Measurements from ENCODE around the gene ZNF148.
"Not testable (repeated sequence)": the region's sequence is repeated elsewhere in the genome, so short reads cannot be mapped to it uniquely, and the experiment has no call there.

ZNF148 gene, protein sequence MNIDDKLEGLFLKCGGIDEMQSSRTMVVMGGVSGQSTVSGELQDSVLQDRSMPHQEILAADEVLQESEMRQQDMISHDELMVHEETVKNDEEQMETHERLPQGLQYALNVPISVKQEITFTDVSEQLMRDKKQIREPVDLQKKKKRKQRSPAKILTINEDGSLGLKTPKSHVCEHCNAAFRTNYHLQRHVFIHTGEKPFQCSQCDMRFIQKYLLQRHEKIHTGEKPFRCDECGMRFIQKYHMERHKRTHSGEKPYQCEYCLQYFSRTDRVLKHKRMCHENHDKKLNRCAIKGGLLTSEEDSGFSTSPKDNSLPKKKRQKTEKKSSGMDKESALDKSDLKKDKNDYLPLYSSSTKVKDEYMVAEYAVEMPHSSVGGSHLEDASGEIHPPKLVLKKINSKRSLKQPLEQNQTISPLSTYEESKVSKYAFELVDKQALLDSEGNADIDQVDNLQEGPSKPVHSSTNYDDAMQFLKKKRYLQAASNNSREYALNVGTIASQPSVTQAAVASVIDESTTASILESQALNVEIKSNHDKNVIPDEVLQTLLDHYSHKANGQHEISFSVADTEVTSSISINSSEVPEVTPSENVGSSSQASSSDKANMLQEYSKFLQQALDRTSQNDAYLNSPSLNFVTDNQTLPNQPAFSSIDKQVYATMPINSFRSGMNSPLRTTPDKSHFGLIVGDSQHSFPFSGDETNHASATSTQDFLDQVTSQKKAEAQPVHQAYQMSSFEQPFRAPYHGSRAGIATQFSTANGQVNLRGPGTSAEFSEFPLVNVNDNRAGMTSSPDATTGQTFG

DNA sequence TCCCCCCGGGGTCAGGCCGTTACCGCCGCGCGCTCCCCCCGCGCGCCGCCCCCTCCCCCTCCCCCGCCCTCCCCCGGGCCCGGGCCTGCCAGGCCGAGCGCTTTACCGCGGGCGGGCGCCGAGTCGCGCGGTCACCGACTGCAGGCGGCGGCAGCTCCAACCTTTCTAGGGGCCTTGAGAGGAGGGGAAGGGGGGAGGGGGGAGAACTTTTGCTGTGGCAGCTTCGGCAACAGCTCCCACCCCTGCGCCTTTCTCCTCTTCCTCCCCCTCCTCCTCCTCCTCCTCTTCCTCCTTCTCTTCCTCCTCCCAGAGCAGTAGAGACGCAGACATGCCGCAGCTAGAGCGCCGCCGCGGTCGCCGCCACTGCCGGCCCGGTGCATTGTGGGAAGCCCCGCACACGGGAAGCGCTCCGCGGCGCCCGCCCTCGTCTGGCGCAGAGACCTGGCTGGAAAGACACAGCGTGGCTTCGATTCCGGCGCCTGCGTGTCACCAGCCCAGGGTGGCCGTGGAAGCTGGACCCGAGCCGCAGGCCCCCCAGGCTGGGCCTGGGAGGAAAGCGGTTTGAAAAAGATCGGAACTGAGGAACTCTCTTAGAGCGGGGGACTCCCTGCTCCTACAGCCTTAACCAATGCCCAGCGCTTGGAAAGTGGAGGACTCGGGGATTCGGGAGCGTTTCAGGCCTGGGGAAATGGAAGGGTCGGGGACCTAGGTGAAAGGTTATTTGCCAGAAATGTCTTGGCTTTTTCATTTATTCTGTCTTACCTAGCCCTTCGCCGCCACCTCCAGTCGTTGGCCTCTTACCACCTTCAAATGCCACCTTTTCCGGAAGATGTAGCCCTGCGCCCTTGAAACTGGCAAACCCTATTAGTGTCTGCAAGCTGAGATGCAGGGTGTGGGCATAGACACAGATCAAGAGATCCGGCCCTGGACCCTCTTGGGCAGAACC is at the start of gene ZNF148:
Gene ZNF148 (minus strand): TSS at position 330 of the 946 bp plus-strand sequence. CDS start 61,685 bp downstream, outside the sequence.
- peak; percentile 93 for DNase-seq

- DNase-seq, result no peak
These were observed 43.2 kb upstream of the ZNF148 start for GRCh38 chr3:125418306-125418705.

DNA sequence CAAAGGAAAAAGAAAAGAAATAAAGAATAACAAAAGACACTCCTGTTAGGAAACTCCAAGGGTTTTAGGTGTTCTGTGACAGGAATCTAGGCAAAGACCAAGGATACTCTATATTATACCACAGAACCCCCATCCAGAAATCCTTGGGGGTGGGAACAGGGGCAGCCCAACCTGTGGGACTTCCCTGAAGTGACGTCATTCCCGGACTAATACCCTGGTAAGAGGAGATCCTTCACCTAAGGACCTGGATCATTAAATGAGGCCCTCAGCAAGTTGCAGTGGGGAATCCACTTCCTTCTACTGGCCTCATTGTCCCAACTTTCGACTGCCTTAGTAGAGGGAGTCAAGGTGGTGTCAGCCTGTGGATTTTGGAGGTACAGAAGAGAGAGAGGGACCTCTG is 41.1 kb upstream of the ZNF148 start:
- no peak for DNase-seq

DNA sequence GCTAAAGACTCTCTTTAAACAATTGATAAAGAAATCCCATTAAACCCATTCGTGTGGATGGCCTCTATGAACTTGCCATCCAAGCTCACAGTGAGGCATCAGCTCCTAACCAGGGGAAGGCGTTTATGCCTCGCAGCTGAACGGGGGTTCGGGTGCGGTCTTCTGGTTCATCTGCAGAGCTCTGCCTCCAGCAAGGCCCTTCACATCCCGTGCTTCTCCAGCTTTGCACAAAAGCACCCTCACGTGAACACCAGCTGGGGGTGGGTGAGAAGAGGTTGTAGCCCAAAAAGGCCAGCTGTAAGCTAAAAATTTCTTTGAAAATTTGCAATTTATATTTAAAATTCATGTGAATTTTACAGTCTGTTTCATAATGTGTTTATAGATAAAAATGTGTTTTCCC is 39.5 kb upstream of the ZNF148 start:
- DNase-seq, result no peak

GRCh38 chr3:125410922-125411321 is 35.8 kb upstream of the ZNF148 start:
- no peak for DNase-seq

DNA sequence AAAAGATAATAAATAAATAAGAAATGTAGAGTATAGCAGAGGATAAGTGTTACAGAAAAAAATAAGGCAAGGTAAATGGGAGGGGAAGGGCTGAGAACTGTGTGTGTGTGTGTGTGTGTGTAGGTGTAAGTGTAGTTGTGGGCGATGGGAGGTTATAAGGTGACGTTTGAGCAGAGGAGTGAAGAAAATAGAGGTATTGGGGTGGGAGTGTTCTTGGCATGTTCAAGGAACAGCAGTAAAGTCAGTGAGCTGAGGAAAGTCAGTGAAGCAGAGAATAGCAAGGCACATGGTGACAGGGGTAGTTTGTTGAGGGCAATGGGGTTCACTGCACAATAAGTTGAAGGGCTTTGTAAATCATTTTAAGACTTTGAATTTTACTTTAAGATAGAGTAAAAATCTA is 30.9 kb upstream of the ZNF148 start:
- no peak for DNase-seq

- DNase-seq, result not testable (repeated sequence)
These were observed 30.4 kb upstream of the ZNF148 start for GRCh38 chr3:125405515-125405914.

GRCh38 chr3:125403789-125404188 is 28.7 kb upstream of the ZNF148 start:
- no peak for DNase-seq

- no peak for DNase-seq
These were observed 27.5 kb upstream of the ZNF148 start for GRCh38 chr3:125402639-125403038.

DNA sequence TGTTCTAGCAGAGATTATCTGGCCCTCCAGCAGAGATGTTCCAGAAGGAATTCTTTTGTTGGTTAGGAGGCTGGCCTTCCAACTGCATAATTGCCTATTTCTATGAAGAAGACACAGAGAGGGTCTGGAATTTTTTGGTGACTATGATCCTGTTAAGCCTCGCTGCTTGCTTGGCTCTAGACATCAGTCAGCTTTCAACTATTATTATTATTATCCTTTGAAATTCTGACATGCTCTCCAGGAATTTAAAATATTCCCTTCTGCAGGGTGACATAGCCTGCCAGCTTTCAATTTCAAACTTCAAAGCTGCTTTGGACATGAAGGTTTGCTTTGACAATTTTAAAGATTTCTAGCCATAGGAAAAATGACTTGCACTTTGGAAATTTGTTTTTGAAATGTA is 26.3 kb upstream of the ZNF148 start:
- no peak for DNase-seq

- no peak for DNase-seq
These were observed 23.8 kb upstream of the ZNF148 start for GRCh38 chr3:125398952-125399351.

- DNase-seq, result no peak
These were observed 20.0 kb upstream of the ZNF148 start for GRCh38 chr3:125395091-125395490.

DNA sequence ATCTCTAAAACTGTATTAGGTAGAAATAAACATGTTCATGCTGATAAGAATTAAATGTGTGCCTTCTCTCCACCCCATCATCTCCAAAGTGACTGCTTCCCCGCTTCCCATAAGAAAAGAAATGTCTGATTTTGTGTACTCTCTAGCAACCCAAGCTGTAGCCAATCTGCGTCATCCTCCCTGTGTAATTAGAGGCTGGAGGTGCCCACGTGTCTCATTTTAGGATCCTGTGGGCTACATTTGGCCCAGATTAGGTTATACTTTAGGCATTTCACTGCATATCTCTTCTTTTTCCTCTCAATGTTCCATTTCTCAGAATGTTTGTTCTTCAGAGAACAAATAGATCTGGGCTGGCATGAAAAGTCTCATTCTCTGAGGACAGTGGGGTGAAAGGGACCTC is 19.3 kb upstream of the ZNF148 start:
- DNase-seq, result no peak

- DNase-seq, result no peak
These were observed 14.2 kb upstream of the ZNF148 start for GRCh38 chr3:125389282-125389681.

DNA sequence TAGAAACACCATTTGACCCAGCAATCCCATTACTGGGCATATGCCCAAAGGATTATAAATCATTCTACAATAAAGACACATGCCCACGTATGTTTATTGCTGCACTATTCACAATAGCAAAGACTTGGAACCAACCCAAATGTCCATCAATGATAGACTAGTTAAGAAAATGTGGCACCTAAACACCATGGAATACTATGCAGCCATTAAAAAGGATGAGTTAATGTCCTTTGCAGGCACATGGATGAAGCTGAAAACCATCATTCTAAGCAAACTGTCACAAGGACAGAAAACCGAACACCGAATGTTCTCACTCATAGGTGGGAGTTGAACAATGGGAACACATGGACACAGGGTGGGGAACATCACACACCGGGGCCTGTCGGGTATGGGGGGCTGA is 13.2 kb upstream of the ZNF148 start:
- not testable (repeated sequence) for DNase-seq

- no peak for DNase-seq
These were observed 11.7 kb upstream of the ZNF148 start for GRCh38 chr3:125386811-125387210.

GRCh38 chr3:125383744-125384143 is 8.6 kb upstream of the ZNF148 start:
- no peak for DNase-seq

- no peak for DNase-seq
These were observed 7.2 kb upstream of the ZNF148 start for GRCh38 chr3:125382298-125382697.

DNA sequence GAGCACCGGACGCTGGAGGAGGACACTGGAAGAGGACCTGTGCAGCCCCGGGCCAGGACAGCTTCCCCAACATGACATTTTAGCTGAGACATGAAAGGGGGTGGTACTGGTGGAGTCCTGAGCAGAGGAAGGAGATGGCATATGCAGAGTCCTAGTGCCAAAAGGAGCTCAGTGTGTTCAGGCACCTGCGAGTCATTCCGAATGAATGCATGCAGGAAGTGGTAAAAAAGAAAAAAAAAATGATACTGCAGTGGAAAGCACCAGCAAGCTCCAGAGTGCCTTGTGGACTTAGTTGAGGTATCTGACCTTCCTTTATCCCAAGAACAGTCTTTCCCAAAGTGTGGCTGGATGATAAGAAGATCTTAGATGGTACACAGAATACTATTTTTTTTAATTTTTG is 6.6 kb upstream of the ZNF148 start:
- no peak for DNase-seq

- no peak for DNase-seq
These were observed 6.2 kb upstream of the ZNF148 start for GRCh38 chr3:125381314-125381713.

DNA sequence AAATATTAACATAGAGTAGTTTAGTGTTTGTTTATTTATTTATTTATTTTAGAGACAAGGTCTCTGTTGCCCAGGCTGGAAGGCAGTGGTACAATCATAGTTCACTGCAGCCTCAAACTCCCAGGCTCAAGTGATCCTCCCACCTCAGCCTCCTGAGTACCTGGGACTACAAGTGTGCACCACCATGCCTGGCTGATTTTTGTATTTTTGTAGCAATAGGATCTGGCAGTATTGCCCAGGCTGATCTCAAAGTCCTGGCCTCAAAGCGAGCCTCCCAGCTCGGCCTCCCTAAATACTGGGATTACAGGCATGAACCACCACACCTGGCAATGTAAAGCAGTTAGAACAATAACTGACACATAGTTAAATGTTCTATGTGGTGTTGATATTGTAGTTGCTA is 4.4 kb upstream of the ZNF148 start:
- no peak for DNase-seq

- no peak for DNase-seq
These were observed 3.6 kb upstream of the ZNF148 start for GRCh38 chr3:125378762-125379161.
